Activated gamma-delta T cell treated with anti-CD3 and anti-CD28 coated beads, Interleukin-2, amount 50 U/mL, for 16 hours (primary cell): Measurements from ENCODE around the gene MAGEA2.
"Not testable (repeated sequence)": the region's sequence is repeated elsewhere in the genome, so short reads cannot be mapped to it uniquely, and the experiment has no call there.

Experiments
- DNase-seq: peaks from one replicate; pipeline ENCODE4 v3.0.0-alpha.2; 2020; ENCODE audit warnings: low read depth

Gene MAGEA2

GRCh38 chrX:152753686-152754650 is at the start of gene MAGEA2:
TSS of gene MAGEA2 (minus strand) at chrX:152753842. CDS start at chrX:152751363, 2,479 bp downstream.
- DNase-seq: not testable (repeated sequence)

GRCh38 chrX:152798945-152799344 is 45.3 kb upstream of the MAGEA2 start:
- no peak for DNase-seq

- not testable (repeated sequence) for DNase-seq
These were observed 33.4 kb upstream of the MAGEA2 start for GRCh38 chrX:152787062-152787461.

GRCh38 chrX:152769549-152770289 is 16.1 kb upstream of the MAGEA2 start, which contains the start of gene MAGEA6:
TSS of gene MAGEA6 (minus strand) at chrX:152769689. CDS start at chrX:152767650, 2,039 bp downstream.
- DNase-seq: not testable (repeated sequence)

GRCh38 chrX:152766562-152766961 is 12.9 kb upstream of the MAGEA2 start:
- not testable (repeated sequence) for DNase-seq

- DNase-seq: not testable (repeated sequence)
These were observed 7.9 kb upstream of the MAGEA2 start for GRCh38 chrX:152761582-152761981.

GRCh38 chrX:152759544-152759943 is 5.9 kb upstream of the MAGEA2 start:
- not testable (repeated sequence) for DNase-seq

- not testable (repeated sequence) for DNase-seq
These were observed 5.3 kb upstream of the MAGEA2 start, which contains the start of gene CSAG3 for GRCh38 chrX:152758918-152759317. TSS of gene CSAG3 (plus strand) at chrX:152759218.

GRCh38 chrX:152754871-152755270 is 1.2 kb upstream of the MAGEA2 start:
- DNase-seq: not testable (repeated sequence)

- DNase-seq: no peak
These were observed 15.1 kb downstream of the MAGEA2 start for GRCh38 chrX:152738560-152738959.

GRCh38 chrX:152736528-152736927 is 17.1 kb downstream of the MAGEA2 start:
- DNase-seq: not testable (repeated sequence)

- DNase-seq: no peak
These were observed 17.7 kb downstream of the MAGEA2 start for GRCh38 chrX:152735860-152736511.

- DNase-seq: no peak
These were observed 18.5 kb downstream of the MAGEA2 start for GRCh38 chrX:152735101-152735500.

GRCh38 chrX:152734143-152734858 is 19.3 kb downstream of the MAGEA2 start:
- DNase-seq: not testable (repeated sequence)

GRCh38 chrX:152733261-152733975 is 20.2 kb downstream of the MAGEA2 start, which contains the start of the genes CSAG1 and MAGEA12:
TSS of gene CSAG1 (minus strand) at chrX:152733721. CDS start at chrX:152732460, 1,261 bp downstream.
TSS of gene MAGEA12 (plus strand) at chrX:152733757. CDS start at chrX:152736162, 2,405 bp downstream.
- DNase-seq: no peak

- no peak for DNase-seq
These were observed 28.2 kb downstream of the MAGEA2 start for GRCh38 chrX:152725409-152725808.

- not testable (repeated sequence) for DNase-seq
These were observed 39.5 kb downstream of the MAGEA2 start, which contains the start of gene MAGEA2B for GRCh38 chrX:152713815-152714787. TSS of gene MAGEA2B (plus strand) at chrX:152714628. CDS start at chrX:152717107, 2,479 bp downstream.

GRCh38 chrX:152713195-152713594 is 40.4 kb downstream of the MAGEA2 start:
- not testable (repeated sequence) for DNase-seq

GRCh38 chrX:152709173-152709572 is 44.5 kb downstream of the MAGEA2 start, which contains the start of gene CSAG2:
TSS of gene CSAG2 (minus strand) at chrX:152709273. CDS start at chrX:152709112, 161 bp downstream.
- DNase-seq: not testable (repeated sequence)
